HFFc6 (cell line): ENCODE data around the gene POU4F1. TPM values are rescaled to one million over a fixed set of nuclear protein-coding genes. Genes with fewer than 3 reads are reported as not detected.

Experiments used
- DNase-seq: peaks from one replicate; pipeline ENCODE4 v3.0.0-alpha.2; 2018
- H3K27ac Mint-ChIP-seq: 2 replicates; pipeline ENCODE4 v1.8.0; 2020; ENCODE audit warnings: mild to moderate bottlenecking, mixed read lengths
- H3K27me3 Mint-ChIP-seq: 2 replicates; pipeline ENCODE4 v1.8.0; 2021; ENCODE audit warnings: mild to moderate bottlenecking, moderate library complexity, mixed read lengths; ENCODE audit not compliant: insufficient read depth
- H3K36me3 Mint-ChIP-seq: 2 replicates; pipeline ENCODE4 v1.8.0; 2021; ENCODE audit warnings: low read depth, mixed read lengths
- H3K4me1 Mint-ChIP-seq: 2 replicates; pipeline ENCODE4 v1.8.0; 2020; ENCODE audit warnings: low read depth, mixed read lengths
- H3K4me3 Mint-ChIP-seq: 2 replicates; pipeline ENCODE4 v1.8.0; 2020; ENCODE audit warnings: mild to moderate bottlenecking, moderate library complexity, mixed read lengths
- H3K9me3 Mint-ChIP-seq: 2 replicates; pipeline ENCODE4 v1.8.0; 2020; ENCODE audit warnings: mild to moderate bottlenecking, mixed read lengths
- CTCF ChIP-seq: fragments of 200-600 bp; sonication (generic); IDR thresholded peaks from 2 replicates; pipeline ENCODE4 v1.5.0; 2021; ENCODE audit warnings: antibody characterized with exemption, mild to moderate bottlenecking
- total RNA-seq, 6 experiments: library from RNA; stranded (reverse); fragmentation: NEBNext Ultra II Directional; extraction: Animal tissue kit (Norgen Biotek cat#: 25700); gene quantifications; 2 replicates in 1 of 6; 3 replicates in 5 of 6; pipeline ENCODE4 v1.2.3, GENCODE V29; 2021

Gene POU4F1
- total RNA-seq, 6 experiments from 2014 or later: not detected

GRCh38 chr13:78601124-78601873, 2.1 kb downstream of the POU4F1 start:
- TF ChIP-seq CTCF: no peak
- DNase-seq: no peak
- Mint-ChIP-seq H3K27ac (no peak overlapping the region), H3K27me3 (peaks cover 66% of the 10 kb centered on the region), H3K4me3 (no peak overlapping the region), H3K9me3 (no peaks in the 10 kb centered on the region; the same call in 1 of the 2 replicates), H3K36me3 (no peaks in the 10 kb centered on the region), H3K4me1 (peaks cover 13% of the 10 kb centered on the region)

- no peak for DNase-seq
- H3K36me3 Mint-ChIP-seq: no peaks in the 10 kb centered on the region
- no peak for TF ChIP-seq CTCF
- no peaks in the 10 kb centered on the region; the same call in 1 of the 2 replicates for H3K9me3 Mint-ChIP-seq
- H3K4me1 Mint-ChIP-seq: peaks cover 13% of the 10 kb centered on the region
- no peak overlapping the region for H3K4me3 Mint-ChIP-seq
- peaks cover 62% of the 10 kb centered on the region for H3K27me3 Mint-ChIP-seq
- H3K27ac Mint-ChIP-seq: no peak overlapping the region
Measured at GRCh38 chr13:78600280-78600883, 3.0 kb downstream of the POU4F1 start.

GRCh38 chr13:78599645-78600279, 3.6 kb downstream of the POU4F1 start:
- no peaks in the 10 kb centered on the region for H3K36me3 Mint-ChIP-seq
- no peak for TF ChIP-seq CTCF
- H3K27ac Mint-ChIP-seq: no peak overlapping the region
- peaks cover 62% of the 10 kb centered on the region for H3K27me3 Mint-ChIP-seq
- no peaks in the 10 kb centered on the region; the same call in 1 of the 2 replicates for H3K9me3 Mint-ChIP-seq
- no peak for DNase-seq
- H3K4me3 Mint-ChIP-seq: no peak overlapping the region
- H3K4me1 Mint-ChIP-seq: peaks cover 13% of the 10 kb centered on the region

- DNase-seq: no peak
- Mint-ChIP-seq H3K36me3 (no peaks in the 10 kb centered on the region), H3K4me3 (no peak overlapping the region), H3K9me3 (no peaks in the 10 kb centered on the region; the same call in 1 of the 2 replicates), H3K27ac (no peak overlapping the region), H3K27me3 (peaks cover 61% of the 10 kb centered on the region), H3K4me1 (peaks cover 13% of the 10 kb centered on the region)
- no peak for TF ChIP-seq CTCF
Measured at GRCh38 chr13:78598966-78599644, 4.2 kb downstream of the POU4F1 start.

- no peaks in the 10 kb centered on the region for H3K36me3 Mint-ChIP-seq
Measured at GRCh38 chr13:78598116-78598781, 5.1 kb downstream of the POU4F1 start.

More at GRCh38 chr13:78598116-78598781, 5.1 kb downstream of the POU4F1 start:
- no peak overlapping the region for H3K4me3 Mint-ChIP-seq
- DNase-seq: no peak
- no peaks in the 10 kb centered on the region; the same call in 1 of the 2 replicates for H3K9me3 Mint-ChIP-seq
- H3K27ac Mint-ChIP-seq: no peak overlapping the region
- no peak for TF ChIP-seq CTCF
- H3K4me1 Mint-ChIP-seq: peaks cover 13% of the 10 kb centered on the region
- H3K27me3 Mint-ChIP-seq: peaks cover 61% of the 10 kb centered on the region
